WERI-Rb-1 (cell line): ENCODE data around the gene MYOF.
A peak's percentile ranks its signal among the peaks of the same experiment; 100 is the strongest.
"Not testable (repeated sequence)": the region's sequence is repeated elsewhere in the genome, so short reads cannot be mapped to it uniquely, and the experiment has no call there.

Experiments used
- DNase-seq: peaks from one replicate; pipeline ENCODE4 v3.0.0-alpha.2; 2020
- H3K27ac ChIP-seq: fragments of 250-450 bp; sonication (Bioruptor Pico); 2 replicates; pipeline ENCODE4 v1.5.1; 2020; ENCODE audit warnings: mild to moderate bottlenecking, moderate library complexity
- H3K27me3 ChIP-seq: fragments of 250-450 bp; sonication (Bioruptor Pico); 2 replicates; pipeline ENCODE4 v1.5.1; 2021; ENCODE audit warnings: mild to moderate bottlenecking, low read depth, moderate library complexity; ENCODE audit not compliant: insufficient read depth, severe bottlenecking
- H3K36me3 ChIP-seq: fragments of 250-450 bp; sonication (Bioruptor Pico); 2 replicates; pipeline ENCODE4 v1.5.1; 2020; ENCODE audit warnings: mild to moderate bottlenecking, moderate library complexity
- H3K4me3 ChIP-seq: 2 replicates; pipeline ENCODE4 v1.5.1; 2011; ENCODE audit warnings: low read depth, mild to moderate bottlenecking, control low read depth, low read length
- H3K9me3 ChIP-seq: fragments of 250-450 bp; sonication (Bioruptor Pico); 2 replicates; pipeline ENCODE4 v1.5.1; 2021; ENCODE audit warnings: mild to moderate bottlenecking, moderate library complexity; ENCODE audit not compliant: severe bottlenecking
- CTCF ChIP-seq: IDR thresholded peaks from 2 replicates; pipeline ENCODE4 v1.5.1; 2011; ENCODE audit warnings: low read depth, mild to moderate bottlenecking, control low read depth, inconsistent platforms, low read length

Gene MYOF

GRCh38 chr10:93367664-93368063, 114.5 kb downstream of the MYOF start:
- Histone ChIP-seq H3K4me3 (no peak overlapping the region), H3K27me3 (no peaks in the 10 kb centered on the region), H3K27ac (no peak overlapping the region), H3K36me3 (no peaks in the 10 kb centered on the region), H3K9me3 (no peaks in the 10 kb centered on the region)
- no peak for DNase-seq
- TF ChIP-seq CTCF, result no peak

DNA sequence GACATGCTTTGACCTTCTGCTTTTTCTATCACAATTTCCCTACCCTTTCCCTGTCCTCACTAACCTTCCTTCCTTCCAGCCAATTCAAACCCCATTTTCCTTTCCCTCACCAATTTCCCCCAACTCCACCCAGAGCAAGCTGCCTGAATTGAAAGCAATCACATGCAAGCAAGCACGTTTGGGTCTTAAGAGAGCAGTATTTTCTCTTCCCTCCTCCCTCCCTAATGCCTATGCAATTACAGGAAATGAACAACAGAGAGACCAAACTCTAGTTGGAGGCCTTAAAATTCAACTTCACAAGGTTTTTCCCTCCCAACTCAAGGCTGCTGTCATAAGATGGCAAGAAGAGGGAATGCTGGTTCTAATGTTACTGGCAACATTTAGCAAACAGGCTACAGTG, 117.2 kb downstream of the MYOF start:
- no peaks in the 10 kb centered on the region for H3K9me3 ChIP-seq
- DNase-seq, result no peak
- no peak for TF ChIP-seq CTCF
- no peaks in the 10 kb centered on the region for H3K27me3 ChIP-seq
- no peaks in the 10 kb centered on the region for H3K36me3 ChIP-seq
- no peak overlapping the region for H3K4me3 ChIP-seq
- no peak overlapping the region for H3K27ac ChIP-seq

DNA sequence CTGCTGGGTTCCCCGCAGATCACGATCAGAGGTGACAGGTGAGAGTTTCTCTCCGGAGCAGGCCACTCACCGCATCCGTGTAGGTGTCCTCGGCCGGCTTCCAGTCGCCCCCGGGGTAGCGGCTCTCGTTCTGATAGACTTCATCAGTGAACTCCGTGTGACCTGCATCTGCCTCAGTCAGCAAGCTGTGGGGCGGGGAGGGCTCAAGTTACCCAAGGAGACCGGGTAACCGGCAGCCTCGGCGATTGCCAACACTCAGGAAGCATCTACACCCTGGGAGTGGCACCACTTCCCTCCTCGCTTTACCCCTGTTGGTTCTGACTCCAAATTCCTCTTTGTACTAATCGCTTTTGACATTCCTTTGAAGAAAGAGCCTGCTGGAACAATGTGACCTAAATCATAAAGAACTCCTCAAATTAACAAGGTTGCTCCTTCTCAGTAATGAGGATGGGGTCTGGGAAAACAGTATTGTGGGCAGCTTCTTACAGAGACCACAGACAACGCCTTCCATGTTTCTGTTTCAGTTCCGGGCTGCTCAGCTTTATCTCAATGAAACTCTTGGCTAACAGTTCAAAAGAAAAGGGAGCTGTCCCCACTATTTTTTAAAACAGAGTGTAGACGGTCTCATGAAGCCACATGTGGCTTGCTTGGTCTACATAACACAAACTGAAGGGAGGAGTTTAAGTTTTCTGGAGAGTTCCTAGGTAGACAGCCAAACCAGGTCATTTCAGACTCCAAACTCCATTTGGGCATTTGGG, 118.1 kb downstream of the MYOF start:
- Histone ChIP-seq H3K36me3 (no peaks in the 10 kb centered on the region), H3K9me3 (no peaks in the 10 kb centered on the region), H3K27me3 (no peaks in the 10 kb centered on the region), H3K27ac (no peak overlapping the region), H3K4me3 (no peak overlapping the region)
- DNase-seq, result no peak
- TF ChIP-seq CTCF, result no peak

DNA sequence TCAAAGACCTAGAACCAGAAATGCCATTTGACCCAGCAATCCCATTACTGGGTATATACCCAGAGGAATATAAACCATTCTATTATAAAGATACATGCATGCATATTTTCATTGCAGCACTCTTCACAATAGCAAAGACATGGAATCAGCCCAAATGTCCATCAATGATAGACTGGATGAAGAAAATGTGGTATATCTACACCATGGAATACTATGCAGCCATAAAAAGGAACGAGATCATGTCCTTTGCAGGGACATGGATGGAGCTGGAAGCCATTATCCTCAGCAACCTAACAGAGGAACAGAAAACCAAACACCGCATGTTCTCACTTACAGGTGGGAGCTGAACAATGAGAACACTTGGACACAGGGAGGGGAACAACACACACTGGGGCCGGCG, 123.7 kb downstream of the MYOF start:
- H3K27me3 ChIP-seq, DNase-seq, H3K27ac ChIP-seq, H3K9me3 ChIP-seq, H3K36me3 ChIP-seq, H3K4me3 ChIP-seq: not testable (repeated sequence)

- H3K36me3 ChIP-seq, result no peaks in the 10 kb centered on the region
Observed at GRCh38 chr10:93357680-93358079, 124.5 kb downstream of the MYOF start.

DNA sequence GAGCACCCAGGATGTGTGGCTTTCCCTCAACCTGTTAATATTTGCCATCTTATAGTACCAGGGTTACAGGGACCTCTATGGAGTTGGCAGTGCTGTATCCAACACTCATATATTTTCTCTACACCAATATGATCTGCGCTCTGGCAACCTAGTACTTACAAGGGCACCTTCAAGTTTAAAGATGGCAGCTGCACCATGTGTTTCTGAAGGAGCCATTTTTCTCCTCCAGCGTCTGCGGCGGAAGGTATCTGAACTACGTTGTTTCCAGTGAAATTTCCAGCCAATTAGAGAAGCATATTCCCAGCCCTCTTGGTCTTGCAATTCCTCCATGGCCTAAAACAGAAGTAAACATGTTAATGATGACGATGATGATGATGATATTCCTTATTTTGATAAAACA, 125.6 kb downstream of the MYOF start:
- no peak for TF ChIP-seq CTCF
- no peaks in the 10 kb centered on the region for H3K36me3 ChIP-seq

More at GRCh38 chr10:93357680-93358079, 124.5 kb downstream of the MYOF start:
- Histone ChIP-seq H3K27ac (no peak overlapping the region), H3K4me3 (no peak overlapping the region), H3K9me3 (peaks cover 3% of the 10 kb centered on the region), H3K27me3 (no peaks in the 10 kb centered on the region)
- DNase-seq, result peak; percentile 50
- peak; percentile 72 for TF ChIP-seq CTCF

More for the DNA sequence above, 125.6 kb downstream of the MYOF start:
- Histone ChIP-seq H3K27ac (no peak overlapping the region), H3K27me3 (no peaks in the 10 kb centered on the region), H3K4me3 (no peak overlapping the region), H3K9me3 (peaks cover 3% of the 10 kb centered on the region)
- DNase-seq, result no peak
